Stimulated activated naive CD8-positive, alpha-beta T cell treated with anti-CD3 and anti-CD28 coated beads, Interleukin-15, Interleukin-2, amounts not matched to agents 100 ng/mL and 50 ng/mL, for 24 hours (primary cell): ENCODE data around the gene IL15RA.

Source experiments
- H3K27ac Mint-ChIP-seq: one replicate; pipeline ENCODE4 v1.8.0; 2021; ENCODE audit warnings: mild to moderate bottlenecking, mixed read lengths
- H3K27me3 Mint-ChIP-seq: one replicate; pipeline ENCODE4 v1.8.0; 2021; ENCODE audit warnings: mixed read lengths
- H3K36me3 Mint-ChIP-seq: one replicate; pipeline ENCODE4 v1.8.0; 2021; ENCODE audit warnings: low read depth, mixed read lengths
- H3K4me1 Mint-ChIP-seq: one replicate; pipeline ENCODE4 v1.8.0; 2021; ENCODE audit warnings: low read depth, mixed read lengths
- H3K4me3 Mint-ChIP-seq: one replicate; pipeline ENCODE4 v1.8.0; 2021; ENCODE audit warnings: mild to moderate bottlenecking, mixed read lengths
- H3K9me3 Mint-ChIP-seq: one replicate; pipeline ENCODE4 v1.8.0; 2021; ENCODE audit warnings: mixed read lengths

The IL15RA gene

GRCh38 chr10:5989756-5990155 is 12.4 kb upstream of the IL15RA start:
- H3K27ac Mint-ChIP-seq: no peak overlapping the region
- peaks cover 5% of the 10 kb centered on the region for H3K27me3 Mint-ChIP-seq
- H3K4me3 Mint-ChIP-seq: no peak overlapping the region
- H3K36me3 Mint-ChIP-seq: peaks cover 4% of the 10 kb centered on the region
- peaks cover 19% of the 10 kb centered on the region for H3K9me3 Mint-ChIP-seq
- peaks cover 10% of the 10 kb centered on the region for H3K4me1 Mint-ChIP-seq

GRCh38 chr10:5988336-5988920 is 11.1 kb upstream of the IL15RA start:
- Mint-ChIP-seq H3K4me1 (peaks cover 10% of the 10 kb centered on the region), H3K9me3 (peaks cover 15% of the 10 kb centered on the region), H3K27ac (peak overlapping the region; percentile 70), H3K4me3 (no peak overlapping the region), H3K27me3 (peaks cover 5% of the 10 kb centered on the region), H3K36me3 (peaks cover 4% of the 10 kb centered on the region)

GRCh38 chr10:5987747-5988146 is 10.4 kb upstream of the IL15RA start:
- peaks cover 5% of the 10 kb centered on the region for H3K27me3 Mint-ChIP-seq
- no peak overlapping the region for H3K4me3 Mint-ChIP-seq
- H3K27ac Mint-ChIP-seq: peak overlapping the region; percentile 70
- peaks cover 10% of the 10 kb centered on the region for H3K4me1 Mint-ChIP-seq
- H3K9me3 Mint-ChIP-seq: peaks cover 15% of the 10 kb centered on the region
- H3K36me3 Mint-ChIP-seq: peaks cover 4% of the 10 kb centered on the region

- no peak overlapping the region for H3K27ac Mint-ChIP-seq
- no peaks in the 10 kb centered on the region for H3K36me3 Mint-ChIP-seq
- peaks cover 10% of the 10 kb centered on the region for H3K4me1 Mint-ChIP-seq
Observed at GRCh38 chr10:5985029-5985428, 7.7 kb upstream of the IL15RA start.

GRCh38 chr10:5983774-5984173 is 6.4 kb upstream of the IL15RA start:
- H3K27ac Mint-ChIP-seq: no peak overlapping the region
- no peaks in the 10 kb centered on the region for H3K36me3 Mint-ChIP-seq

More at GRCh38 chr10:5985029-5985428, 7.7 kb upstream of the IL15RA start:
- Mint-ChIP-seq H3K27me3 (no peaks in the 10 kb centered on the region), H3K4me3 (no peak overlapping the region), H3K9me3 (no peaks in the 10 kb centered on the region)

GRCh38 chr10:5981529-5981928 is 4.2 kb upstream of the IL15RA start:
- Mint-ChIP-seq H3K27me3 (no peaks in the 10 kb centered on the region), H3K4me3 (no peak overlapping the region), H3K4me1 (peaks cover 6% of the 10 kb centered on the region), H3K27ac (no peak overlapping the region), H3K36me3 (no peaks in the 10 kb centered on the region), H3K9me3 (no peaks in the 10 kb centered on the region)

More at GRCh38 chr10:5983774-5984173, 6.4 kb upstream of the IL15RA start:
- Mint-ChIP-seq H3K9me3 (no peaks in the 10 kb centered on the region), H3K4me1 (peaks cover 13% of the 10 kb centered on the region), H3K27me3 (no peaks in the 10 kb centered on the region), H3K4me3 (no peak overlapping the region)

- H3K4me3 Mint-ChIP-seq: peak overlapping the region; percentile 97
- H3K9me3 Mint-ChIP-seq: no peaks in the 10 kb centered on the region
- peaks cover 33% of the 10 kb centered on the region for H3K4me1 Mint-ChIP-seq
Observed at GRCh38 chr10:5978230-5978489, 817 bp upstream of the IL15RA start.

GRCh38 chr10:5976512-5977470 is 552 bp downstream of the IL15RA start:
- Mint-ChIP-seq H3K27ac (peak overlapping the region; percentile 99), H3K27me3 (no peaks in the 10 kb centered on the region), H3K4me1 (peaks cover 47% of the 10 kb centered on the region), H3K4me3 (peak overlapping the region; percentile 97), H3K36me3 (peaks cover 10% of the 10 kb centered on the region), H3K9me3 (no peaks in the 10 kb centered on the region)

More at GRCh38 chr10:5978230-5978489, 817 bp upstream of the IL15RA start:
- H3K27ac Mint-ChIP-seq: peak overlapping the region; percentile 87
- H3K36me3 Mint-ChIP-seq: peaks cover 10% of the 10 kb centered on the region
- H3K27me3 Mint-ChIP-seq: no peaks in the 10 kb centered on the region

GRCh38 chr10:5975641-5976473 is 1.5 kb downstream of the IL15RA start:
- H3K9me3 Mint-ChIP-seq: no peaks in the 10 kb centered on the region
- peaks cover 10% of the 10 kb centered on the region for H3K36me3 Mint-ChIP-seq
- H3K27me3 Mint-ChIP-seq: no peaks in the 10 kb centered on the region
- peak overlapping the region; percentile 99 for H3K27ac Mint-ChIP-seq
- H3K4me1 Mint-ChIP-seq: peaks cover 56% of the 10 kb centered on the region
- peak overlapping the region; percentile 97 for H3K4me3 Mint-ChIP-seq

- Mint-ChIP-seq H3K9me3 (no peaks in the 10 kb centered on the region), H3K27me3 (no peaks in the 10 kb centered on the region), H3K4me3 (no peak overlapping the region), H3K4me1 (peaks cover 58% of the 10 kb centered on the region), H3K36me3 (peaks cover 25% of the 10 kb centered on the region), H3K27ac (no peak overlapping the region)
Observed at GRCh38 chr10:5973069-5973468, 4.3 kb downstream of the IL15RA start.

GRCh38 chr10:5971886-5972285 is 5.5 kb downstream of the IL15RA start:
- Mint-ChIP-seq H3K4me1 (peaks cover 58% of the 10 kb centered on the region), H3K27ac (peak overlapping the region; percentile 2), H3K27me3 (no peaks in the 10 kb centered on the region), H3K4me3 (no peak overlapping the region), H3K9me3 (no peaks in the 10 kb centered on the region), H3K36me3 (peaks cover 33% of the 10 kb centered on the region)

GRCh38 chr10:5971315-5971832 is 6.0 kb downstream of the IL15RA start:
- Mint-ChIP-seq H3K4me3 (no peak overlapping the region), H3K4me1 (peaks cover 58% of the 10 kb centered on the region), H3K36me3 (peaks cover 33% of the 10 kb centered on the region), H3K27me3 (no peaks in the 10 kb centered on the region), H3K27ac (peak overlapping the region; percentile 14), H3K9me3 (no peaks in the 10 kb centered on the region)

- H3K36me3 Mint-ChIP-seq: peaks cover 33% of the 10 kb centered on the region
- H3K27ac Mint-ChIP-seq: no peak overlapping the region
- H3K4me1 Mint-ChIP-seq: peaks cover 52% of the 10 kb centered on the region
- H3K9me3 Mint-ChIP-seq: no peaks in the 10 kb centered on the region
- no peak overlapping the region for H3K4me3 Mint-ChIP-seq
- H3K27me3 Mint-ChIP-seq: no peaks in the 10 kb centered on the region
Observed at GRCh38 chr10:5970527-5970926, 6.8 kb downstream of the IL15RA start.

- Mint-ChIP-seq H3K36me3 (peaks cover 35% of the 10 kb centered on the region), H3K9me3 (no peaks in the 10 kb centered on the region), H3K4me1 (peaks cover 48% of the 10 kb centered on the region), H3K4me3 (no peak overlapping the region), H3K27me3 (no peaks in the 10 kb centered on the region), H3K27ac (no peak overlapping the region)
Observed at GRCh38 chr10:5970066-5970465, 7.3 kb downstream of the IL15RA start.
